ENCODE measurements around the gene PLET1. TPM values are rescaled to one million over a fixed set of nuclear protein-coding genes. Genes with fewer than 3 reads are reported as not detected.
A peak's percentile ranks its signal among the peaks of the same experiment; 100 is the strongest.

Gene PLET1
- total and polyA plus RNA-seq, 9 of the 15 experiments (the other 6 are each of a cell fraction or from before 2014, with no cell fraction given) = not detected

GRCh38 chr11:112302226-112302868, 41.7 kb upstream of the PLET1 start (continued):
- TF ChIP-seq NFE2L1 (tag; IDR thresholded peaks at IDR 0.05; ENCODE audit: borderline replicate concordance, low read depth) (peak; percentile 96), RB1 (IDR thresholded peaks at IDR 0.05; ENCODE audit: low read depth) (no peak), SMARCC2 (IDR thresholded peaks at IDR 0.05; ENCODE audit: low read depth) (no peak), SP2 (IDR thresholded peaks at IDR 0.05; ENCODE audit: extremely low read depth, low read depth, low read length, poor library complexity, severe bottlenecking) (no peak), TSC22D4 (tag; IDR thresholded peaks at IDR 0.05) (no peak), SMARCA4 (IDR thresholded peaks at IDR 0.05) (peak; percentile 38; the same call in 1 of the 2 replicates), DPF2 (IDR thresholded peaks at IDR 0.05) (peak; percentile 29; the same call in 1 of the 2 replicates), PHF8 (IDR thresholded peaks at IDR 0.05; ENCODE audit: borderline replicate concordance, low read length) (no peak), CREM (IDR thresholded peaks at IDR 0.05; ENCODE audit: low read depth) (no peak), SFPQ (IDR thresholded peaks at IDR 0.05; ENCODE audit: low read depth, low read length) (no peak), ZNF57 (CRISPR knock-in tag; IDR thresholded peaks at IDR 0.05) (no peak), TEAD4 (IDR thresholded peaks at IDR 0.05; ENCODE audit: low read length) (peak; percentile 18; the same call in 1 of the 2 replicates), TEAD4 (CRISPR knock-in tag; IDR thresholded peaks at IDR 0.05; ENCODE audit: borderline replicate concordance) (no peak), U2AF1 (optimal IDR thresholded peaks at IDR 0.05; ENCODE audit: low read depth, low read length) (no peak), ZBED1 (IDR thresholded peaks at IDR 0.05) (no peak), E2F3 (CRISPR knock-in tag; IDR thresholded peaks at IDR 0.05) (no peak), MAFG (tag; conservative IDR thresholded peaks at IDR 0.05) (peak; percentile 98), ZNF76 (CRISPR knock-in tag; IDR thresholded peaks at IDR 0.05; ENCODE audit: borderline replicate concordance) (no peak), ARID1B (IDR thresholded peaks at IDR 0.05) (0 out of 2 replicates have a peak, but pooled peaks have one; percentile 30), GABPB1 (CRISPR knock-in tag; IDR thresholded peaks at IDR 0.05) (no peak)
- TF ChIP-seq, protein P1, sequence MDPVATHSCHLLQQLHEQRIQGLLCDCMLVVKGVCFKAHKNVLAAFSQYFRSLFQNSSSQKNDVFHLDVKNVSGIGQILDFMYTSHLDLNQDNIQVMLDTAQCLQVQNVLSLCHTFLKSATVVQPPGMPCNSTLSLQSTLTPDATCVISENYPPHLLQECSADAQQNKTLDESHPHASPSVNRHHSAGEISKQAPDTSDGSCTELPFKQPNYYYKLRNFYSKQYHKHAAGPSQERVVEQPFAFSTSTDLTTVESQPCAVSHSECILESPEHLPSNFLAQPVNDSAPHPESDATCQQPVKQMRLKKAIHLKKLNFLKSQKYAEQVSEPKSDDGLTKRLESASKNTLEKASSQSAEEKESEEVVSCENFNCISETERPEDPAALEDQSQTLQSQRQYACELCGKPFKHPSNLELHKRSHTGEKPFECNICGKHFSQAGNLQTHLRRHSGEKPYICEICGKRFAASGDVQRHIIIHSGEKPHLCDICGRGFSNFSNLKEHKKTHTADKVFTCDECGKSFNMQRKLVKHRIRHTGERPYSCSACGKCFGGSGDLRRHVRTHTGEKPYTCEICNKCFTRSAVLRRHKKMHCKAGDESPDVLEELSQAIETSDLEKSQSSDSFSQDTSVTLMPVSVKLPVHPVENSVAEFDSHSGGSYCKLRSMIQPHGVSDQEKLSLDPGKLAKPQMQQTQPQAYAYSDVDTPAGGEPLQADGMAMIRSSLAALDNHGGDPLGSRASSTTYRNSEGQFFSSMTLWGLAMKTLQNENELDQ (CRISPR knock-in tag; IDR thresholded peaks at IDR 0.05; ENCODE audit: borderline replicate concordance) = no peak
